Liver (tissue), 3 donors: ENCODE results near the gene KCNK18.

Experiments used
- EGR1 ChIP-seq, 2 donors: IDR thresholded peaks; 2 replicates each; pipeline ENCODE4 v1.6.1; 2016 to 2018; ENCODE audit warnings: antibody characterized with exemption in 2 of 2, low read depth in 2 of 2
- RAD21 ChIP-seq, 2 donors: IDR thresholded peaks; 2 replicates each; pipeline ENCODE4 v1.6.1; 2016; ENCODE audit warnings: antibody characterized with exemption in 2 of 2, mild to moderate bottlenecking in 2 of 2
- REST ChIP-seq: IDR thresholded peaks from 2 replicates; pipeline ENCODE4 v1.6.1; 2016; ENCODE audit warnings: antibody characterized with exemption, mild to moderate bottlenecking
- SP1 ChIP-seq: IDR thresholded peaks from 2 replicates; pipeline ENCODE4 v1.6.1; 2018; ENCODE audit warnings: antibody characterized with exemption, mild to moderate bottlenecking
- TAF1 ChIP-seq: conservative IDR thresholded peaks from 2 replicates; pipeline ENCODE4 v1.6.1; 2016; ENCODE audit warnings: antibody characterized with exemption, mild to moderate bottlenecking
- YY1 ChIP-seq: IDR thresholded peaks from 2 replicates; pipeline ENCODE4 v1.6.1; 2016; ENCODE audit warnings: antibody characterized with exemption, mild to moderate bottlenecking
- TF ChIP-seq, protein P1 (sequence below): fragments of 150-350 bp; IDR thresholded peaks from 2 replicates; pipeline ENCODE4 v1.5.1; 2017; ENCODE audit warnings: improper control_type of control experiment, low read depth, low read length; ENCODE audit not compliant: missing input control
- TF ChIP-seq, protein P2 (sequence below): IDR thresholded peaks from 2 replicates; pipeline ENCODE4 v1.6.1; 2016; ENCODE audit warnings: antibody characterized with exemption
- donor health status: healthy.
- donor health status: healthy.

DNA sequence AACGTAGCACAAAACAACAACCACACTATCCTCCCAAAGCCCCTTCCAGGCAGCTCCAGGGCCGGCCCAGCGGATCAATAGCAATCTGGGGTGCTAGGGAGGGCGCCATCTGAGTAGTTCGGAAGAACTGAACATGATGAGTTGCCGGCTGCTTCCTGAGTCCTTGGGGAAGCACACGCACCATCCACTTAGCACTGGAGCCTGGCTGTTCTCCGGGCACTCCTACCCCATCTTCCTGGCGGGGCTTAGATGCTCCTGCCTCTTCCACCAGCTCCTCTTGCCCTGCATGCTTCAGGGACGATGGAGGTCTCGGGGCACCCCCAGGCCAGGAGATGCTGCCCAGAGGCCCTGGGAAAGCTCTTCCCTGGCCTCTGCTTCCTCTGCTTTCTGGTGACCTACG is at the start of gene KCNK18:
- TF ChIP-seq, protein P1, sequence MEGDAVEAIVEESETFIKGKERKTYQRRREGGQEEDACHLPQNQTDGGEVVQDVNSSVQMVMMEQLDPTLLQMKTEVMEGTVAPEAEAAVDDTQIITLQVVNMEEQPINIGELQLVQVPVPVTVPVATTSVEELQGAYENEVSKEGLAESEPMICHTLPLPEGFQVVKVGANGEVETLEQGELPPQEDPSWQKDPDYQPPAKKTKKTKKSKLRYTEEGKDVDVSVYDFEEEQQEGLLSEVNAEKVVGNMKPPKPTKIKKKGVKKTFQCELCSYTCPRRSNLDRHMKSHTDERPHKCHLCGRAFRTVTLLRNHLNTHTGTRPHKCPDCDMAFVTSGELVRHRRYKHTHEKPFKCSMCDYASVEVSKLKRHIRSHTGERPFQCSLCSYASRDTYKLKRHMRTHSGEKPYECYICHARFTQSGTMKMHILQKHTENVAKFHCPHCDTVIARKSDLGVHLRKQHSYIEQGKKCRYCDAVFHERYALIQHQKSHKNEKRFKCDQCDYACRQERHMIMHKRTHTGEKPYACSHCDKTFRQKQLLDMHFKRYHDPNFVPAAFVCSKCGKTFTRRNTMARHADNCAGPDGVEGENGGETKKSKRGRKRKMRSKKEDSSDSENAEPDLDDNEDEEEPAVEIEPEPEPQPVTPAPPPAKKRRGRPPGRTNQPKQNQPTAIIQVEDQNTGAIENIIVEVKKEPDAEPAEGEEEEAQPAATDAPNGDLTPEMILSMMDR, result no peak
- TF ChIP-seq EGR1 (IDR thresholded peaks at IDR 0.05; ENCODE audit: low read depth in 2 of 2), result no peak
- no peak for TF ChIP-seq TAF1
- TF ChIP-seq SP1, result no peak
- no peak for TF ChIP-seq REST
- no peak for TF ChIP-seq RAD21 (IDR thresholded peaks at IDR 0.05)
- TF ChIP-seq YY1, result no peak
- TF ChIP-seq, protein P2, sequence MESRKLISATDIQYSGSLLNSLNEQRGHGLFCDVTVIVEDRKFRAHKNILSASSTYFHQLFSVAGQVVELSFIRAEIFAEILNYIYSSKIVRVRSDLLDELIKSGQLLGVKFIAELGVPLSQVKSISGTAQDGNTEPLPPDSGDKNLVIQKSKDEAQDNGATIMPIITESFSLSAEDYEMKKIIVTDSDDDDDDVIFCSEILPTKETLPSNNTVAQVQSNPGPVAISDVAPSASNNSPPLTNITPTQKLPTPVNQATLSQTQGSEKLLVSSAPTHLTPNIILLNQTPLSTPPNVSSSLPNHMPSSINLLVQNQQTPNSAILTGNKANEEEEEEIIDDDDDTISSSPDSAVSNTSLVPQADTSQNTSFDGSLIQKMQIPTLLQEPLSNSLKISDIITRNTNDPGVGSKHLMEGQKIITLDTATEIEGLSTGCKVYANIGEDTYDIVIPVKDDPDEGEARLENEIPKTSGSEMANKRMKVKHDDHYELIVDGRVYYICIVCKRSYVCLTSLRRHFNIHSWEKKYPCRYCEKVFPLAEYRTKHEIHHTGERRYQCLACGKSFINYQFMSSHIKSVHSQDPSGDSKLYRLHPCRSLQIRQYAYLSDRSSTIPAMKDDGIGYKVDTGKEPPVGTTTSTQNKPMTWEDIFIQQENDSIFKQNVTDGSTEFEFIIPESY, result no peak
